ENCODE measurements around the gene MOSMO.
"Not testable (repeated sequence)": the region's sequence is repeated elsewhere in the genome, so short reads cannot be mapped to it uniquely, and the experiment has no call there.

MOSMO gene
- total RNA-seq: 23.2 to 26.0 reads per million in 2 donors

- DNase-seq: peak; percentile 57
Measured at GRCh38 chr16:22007509-22008214, at the start of gene MOSMO. MOSMO (plus strand) TSS chr16:22008111; CDS start chr16:22008302, 191 bp downstream.

- DNase-seq: no peak
Measured at GRCh38 chr16:21959050-21959449, 48.9 kb upstream of the MOSMO start.

- no peak for DNase-seq
Measured at GRCh38 chr16:21962475-21962874, 45.4 kb upstream of the MOSMO start.

GRCh38 chr16:21963887-21964286 is 44.0 kb upstream of the MOSMO start:
- DNase-seq: no peak

- DNase-seq: no peak
Measured at GRCh38 chr16:21964353-21964752, 43.6 kb upstream of the MOSMO start.

GRCh38 chr16:21971856-21972255 is 36.1 kb upstream of the MOSMO start:
- DNase-seq: no peak

- DNase-seq: no peak
Measured at GRCh38 chr16:21973945-21974344, 34.0 kb upstream of the MOSMO start.

GRCh38 chr16:21980032-21980431 is 27.9 kb upstream of the MOSMO start:
- DNase-seq: no peak

- DNase-seq: no peak
Measured at GRCh38 chr16:21982108-21982507, 25.8 kb upstream of the MOSMO start.

GRCh38 chr16:21984062-21984461 is 23.8 kb upstream of the MOSMO start:
- no peak for DNase-seq

- DNase-seq: no peak
Measured at GRCh38 chr16:21985524-21985923, 22.4 kb upstream of the MOSMO start.

GRCh38 chr16:21986692-21987246 is 21.1 kb upstream of the MOSMO start:
- no peak for DNase-seq

- no peak for DNase-seq
Measured at GRCh38 chr16:21987498-21987897, 20.4 kb upstream of the MOSMO start.

GRCh38 chr16:21989133-21989532 is 18.8 kb upstream of the MOSMO start:
- no peak for DNase-seq

- DNase-seq: no peak
Measured at GRCh38 chr16:21989751-21990150, 18.2 kb upstream of the MOSMO start.

GRCh38 chr16:21990381-21990944 is 17.4 kb upstream of the MOSMO start:
- DNase-seq: no peak

GRCh38 chr16:21991621-21992020 is 16.3 kb upstream of the MOSMO start:
- DNase-seq: no peak

- no peak for DNase-seq
Measured at GRCh38 chr16:21994856-21995465, 12.9 kb upstream of the MOSMO start.

- DNase-seq: no peak
Measured at GRCh38 chr16:21996923-21997696, 10.8 kb upstream of the MOSMO start.

- no peak for DNase-seq
Measured at GRCh38 chr16:21997697-21998480, 10.0 kb upstream of the MOSMO start.

GRCh38 chr16:22001591-22001990 is 6.3 kb upstream of the MOSMO start:
- no peak for DNase-seq

- not testable (repeated sequence) for DNase-seq
Measured at GRCh38 chr16:22002047-22002446, 5.9 kb upstream of the MOSMO start.
